NCI-H2081 (cell line): Measurements from ENCODE around the gene PFDN4.

Source experiments
- DNase-seq, 2 experiments: peaks; one replicate each; lab custom pipeline; 2025; lab: John Stamatoyannopoulos, UW

The PFDN4 gene

DNA sequence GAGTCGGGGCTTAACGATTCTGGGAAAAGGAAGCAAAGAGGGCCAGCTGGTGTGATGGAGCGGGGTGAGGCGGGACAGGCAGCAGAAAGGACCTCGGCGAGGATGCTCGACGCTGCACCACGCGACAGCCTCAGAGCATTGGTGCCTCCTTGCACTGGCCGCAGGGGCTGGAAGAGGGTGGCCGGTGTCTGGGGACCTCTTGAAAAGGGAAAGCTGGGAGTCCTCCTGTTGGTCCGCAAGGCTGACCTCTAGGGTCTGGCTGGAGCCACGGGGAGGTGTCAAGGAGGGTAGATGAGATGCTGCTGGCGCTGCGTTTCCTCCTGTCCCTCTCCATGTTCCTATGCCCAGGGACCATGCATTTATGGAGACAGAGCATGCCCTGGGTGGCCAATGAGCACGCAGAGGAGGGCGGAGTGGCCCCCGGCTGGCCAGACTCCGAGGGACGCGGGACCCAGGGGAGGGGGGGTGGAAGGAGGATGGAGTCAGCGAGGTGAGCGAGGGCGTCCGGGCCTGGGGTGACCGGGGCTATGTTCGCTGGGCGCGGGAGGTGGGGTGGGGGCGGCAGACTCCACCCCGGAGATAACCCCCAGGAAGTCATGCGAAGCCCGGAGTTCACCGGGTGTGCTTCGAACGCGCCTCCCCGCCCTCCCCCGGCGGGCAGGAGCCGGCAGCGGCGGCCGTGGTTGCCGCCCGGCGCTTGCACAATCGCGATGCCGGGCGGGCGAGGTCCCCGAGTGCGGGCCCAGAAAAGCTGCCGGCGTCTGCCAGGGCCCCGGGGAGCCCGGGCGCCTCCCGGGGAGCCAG, 34.0 kb upstream of the PFDN4 start, which contains the start of gene CYP24A1:
TSS of gene CYP24A1 (minus strand) at position 334 of the 804 bp plus-strand sequence. CDS start 407 bp downstream, outside the sequence.
- DNase-seq: no peak

DNA sequence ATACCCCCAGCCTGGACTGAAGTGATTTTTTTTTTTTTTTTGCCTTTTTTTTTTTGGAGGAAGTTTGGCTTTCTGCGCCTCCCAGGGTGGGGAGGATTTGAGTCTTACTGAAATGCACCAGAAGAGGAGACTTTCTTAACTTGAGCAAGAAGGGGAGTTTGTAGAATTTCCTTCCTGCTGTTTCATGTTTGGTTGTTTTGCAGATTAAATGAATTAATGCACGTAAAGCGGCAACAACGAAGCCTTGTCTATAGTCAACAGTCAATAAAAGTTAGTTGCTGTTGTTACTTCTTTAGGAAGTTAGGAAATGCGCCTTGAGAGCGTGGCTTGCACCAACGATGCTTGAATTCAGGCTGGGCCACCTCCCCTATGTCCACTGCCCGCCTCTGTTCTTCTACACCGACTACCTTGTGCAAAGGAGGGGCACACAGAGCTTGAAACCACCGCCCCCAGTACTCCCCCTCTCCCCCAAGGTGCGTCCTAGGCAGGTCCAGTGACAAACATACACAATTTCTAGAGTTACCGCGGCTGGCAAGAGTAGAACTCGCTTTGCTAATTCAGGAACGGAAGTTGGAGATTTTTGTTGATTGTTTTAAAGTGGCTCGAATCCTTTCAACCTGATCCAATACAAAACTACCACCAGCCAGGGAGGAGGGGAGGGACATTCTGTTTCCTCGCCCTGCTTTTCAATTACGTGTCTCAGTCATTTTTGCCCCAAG, 33.3 kb upstream of the PFDN4 start:
- DNase-seq: no peak

DNA sequence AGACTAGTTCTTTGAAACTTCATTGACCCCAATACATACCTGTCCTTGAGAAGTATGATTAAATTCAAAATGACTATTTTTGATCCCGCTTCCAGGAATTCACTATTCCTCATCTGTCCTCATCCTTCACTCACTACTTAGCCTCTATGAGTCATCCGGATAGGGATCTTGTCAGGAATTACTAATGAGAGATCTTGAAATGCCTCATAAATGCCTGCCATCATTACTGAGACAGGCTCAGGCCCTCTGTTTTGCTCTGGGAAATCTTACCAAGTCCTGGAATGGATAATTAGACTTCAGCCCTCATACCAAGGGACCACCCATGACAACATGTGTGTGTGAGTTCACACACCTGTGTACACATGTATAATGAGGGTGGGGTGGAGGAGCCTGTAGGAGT, 31.3 kb upstream of the PFDN4 start:
- DNase-seq: no peak

DNA sequence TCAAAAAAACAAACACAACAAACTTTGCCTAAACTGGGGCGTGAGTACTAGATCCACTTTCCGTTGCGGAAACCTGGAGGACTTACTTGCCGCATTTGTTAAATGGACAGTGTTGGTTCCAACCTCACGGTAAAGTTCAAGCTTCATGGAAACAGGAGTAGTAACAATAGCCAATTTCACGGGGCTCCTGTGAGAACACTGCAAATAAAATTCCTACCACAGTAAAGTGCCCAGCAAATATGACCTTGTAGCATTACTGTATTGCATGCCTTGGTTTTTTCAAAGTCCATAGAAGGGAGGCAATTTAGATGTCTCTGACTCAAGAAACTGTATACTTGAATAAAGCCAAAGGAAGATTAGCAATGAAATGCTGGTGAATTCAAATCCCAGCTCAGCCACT, 30.5 kb upstream of the PFDN4 start:
- no peak for DNase-seq

DNA sequence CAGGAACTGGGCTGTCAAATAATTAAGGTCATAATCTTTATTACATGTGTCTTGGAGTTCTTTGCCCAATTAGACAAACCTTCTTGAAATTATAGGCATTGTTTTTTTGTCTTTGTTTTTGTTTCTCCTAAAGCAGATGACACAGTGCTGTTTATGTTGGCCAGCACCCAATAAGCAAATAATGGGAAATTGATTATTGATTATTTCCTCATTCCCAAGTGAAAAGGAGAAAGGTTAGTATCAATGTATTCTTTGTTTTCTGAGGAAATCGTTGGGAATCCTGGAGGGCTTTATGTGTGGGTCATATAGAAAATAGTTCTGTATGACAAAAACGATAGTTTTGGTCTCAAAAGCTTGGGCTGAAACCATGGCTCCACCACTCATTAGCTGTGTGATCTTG, 29.6 kb upstream of the PFDN4 start:
- no peak for DNase-seq

DNA sequence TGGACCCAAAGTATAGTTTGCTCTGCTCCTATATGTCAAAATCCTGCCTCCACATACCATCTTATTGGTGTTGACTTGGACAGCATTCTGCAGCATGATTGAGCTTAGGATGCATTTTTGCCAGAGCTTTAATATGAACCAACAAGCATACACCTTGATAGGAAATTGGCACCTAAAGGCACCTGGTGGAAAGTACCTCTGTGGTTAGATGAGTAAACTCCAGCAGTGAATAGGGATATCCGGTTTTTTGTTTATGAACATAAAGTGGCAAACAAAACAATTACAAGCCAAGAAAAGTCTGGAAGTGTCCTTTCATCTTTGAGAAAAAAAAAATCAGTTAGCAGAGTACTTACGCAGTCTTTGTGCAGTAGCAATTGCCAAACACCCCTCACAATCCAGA, 27.9 kb upstream of the PFDN4 start:
- peak; percentile 11 to 16 for DNase-seq

DNA sequence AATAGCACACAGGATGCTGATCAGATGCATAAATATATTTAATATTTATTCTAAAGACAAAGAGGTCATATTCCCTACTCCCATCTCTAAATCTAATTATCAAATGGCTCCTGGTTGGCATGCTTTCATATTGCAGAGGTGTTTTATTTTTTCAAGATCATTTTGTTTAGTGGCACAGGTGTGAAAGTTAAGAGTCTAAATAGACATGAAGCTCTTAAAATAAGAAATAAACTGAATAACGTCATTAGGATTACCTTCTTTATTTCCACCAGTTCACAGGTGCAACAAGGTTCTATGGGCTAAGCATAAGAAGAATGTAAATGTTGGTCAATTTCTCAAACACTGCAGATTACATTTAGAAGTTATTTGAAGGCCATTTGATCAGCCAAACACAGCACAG, 27.0 kb upstream of the PFDN4 start:
- DNase-seq: no peak

DNA sequence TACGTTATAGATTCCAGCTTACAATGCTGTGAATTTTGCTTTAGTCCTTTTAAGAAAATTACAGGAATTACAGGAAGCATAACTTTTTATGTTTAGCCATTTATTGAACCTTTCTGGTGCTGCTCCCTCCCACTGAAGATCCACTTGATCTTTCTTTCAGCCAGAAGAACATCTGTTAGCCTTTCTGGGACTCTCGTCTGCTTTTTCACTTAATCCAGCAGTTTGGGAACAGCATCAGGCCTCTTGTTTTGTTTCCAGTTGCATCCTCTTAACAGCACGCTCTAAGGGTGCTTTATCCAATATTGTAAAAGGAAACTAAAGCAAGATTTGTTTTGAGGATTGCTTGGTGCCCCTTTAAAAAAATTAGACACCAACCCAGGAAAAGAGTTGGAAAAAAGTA, 23.8 kb upstream of the PFDN4 start:
- no peak for DNase-seq

DNA sequence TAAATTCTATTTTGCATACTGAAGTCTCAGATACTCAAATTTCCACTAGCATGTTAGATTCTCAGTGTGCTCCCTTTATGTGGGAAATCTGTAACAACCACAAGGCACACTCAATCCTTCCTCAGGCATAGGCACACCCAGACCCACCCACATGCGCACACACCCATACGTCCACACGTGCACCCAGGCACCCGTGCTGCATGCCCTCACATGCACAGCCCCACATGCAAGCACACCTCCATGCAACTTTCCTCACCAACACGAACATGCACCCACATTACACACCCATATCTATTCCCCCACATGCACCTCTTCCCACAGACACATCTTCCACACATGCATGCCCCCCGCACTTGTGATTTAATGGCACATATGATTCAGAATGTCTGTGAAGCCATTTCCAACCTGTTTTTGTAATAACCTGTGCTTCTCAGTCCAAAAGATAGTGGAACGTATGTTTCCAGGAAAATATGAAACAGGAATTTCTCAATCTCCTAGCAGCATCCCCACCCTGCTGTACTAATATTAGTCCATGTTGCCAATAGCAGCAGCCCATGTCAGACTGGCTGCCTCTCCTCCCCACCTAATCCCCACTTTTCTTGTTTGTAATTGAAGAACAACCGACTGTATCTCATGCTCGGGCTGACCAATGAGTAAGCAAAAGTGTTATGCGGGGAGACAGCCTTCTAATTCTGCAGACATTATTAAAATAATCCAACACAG, 22.8 kb upstream of the PFDN4 start:
- DNase-seq: no peak

DNA sequence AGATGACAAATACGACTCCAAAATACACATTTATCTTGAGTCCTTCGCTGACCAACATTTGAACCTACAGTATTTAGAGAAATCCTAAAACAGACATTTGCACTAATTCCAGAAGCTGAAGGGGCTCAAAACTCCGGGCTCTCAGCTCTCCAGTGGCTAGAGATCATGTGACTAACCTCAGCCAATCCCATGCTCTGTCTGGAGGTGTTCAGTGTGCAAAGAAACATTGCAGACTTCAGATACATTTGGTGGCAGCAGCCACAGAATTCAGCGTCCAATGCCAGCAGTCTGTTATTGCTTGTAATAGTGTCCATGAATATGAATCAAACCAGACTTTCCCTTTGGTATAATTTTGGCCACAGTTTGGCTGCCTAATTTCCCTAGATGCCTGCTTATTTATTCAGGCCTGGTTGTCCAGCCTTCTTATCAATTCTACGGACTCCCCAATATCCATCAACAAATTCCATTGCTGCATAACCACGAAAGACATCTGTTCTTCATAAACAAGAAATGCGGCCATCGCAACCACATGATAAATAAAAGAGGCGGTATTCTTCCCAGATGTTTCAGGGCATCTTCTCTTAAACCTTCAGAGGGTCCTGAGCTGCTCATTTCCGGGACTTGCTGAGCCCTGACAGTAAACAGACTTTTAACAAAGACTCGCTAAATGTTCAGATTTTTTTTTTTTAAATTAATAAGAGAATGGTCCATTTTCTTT, 19.6 kb upstream of the PFDN4 start:
- no peak for DNase-seq

DNA sequence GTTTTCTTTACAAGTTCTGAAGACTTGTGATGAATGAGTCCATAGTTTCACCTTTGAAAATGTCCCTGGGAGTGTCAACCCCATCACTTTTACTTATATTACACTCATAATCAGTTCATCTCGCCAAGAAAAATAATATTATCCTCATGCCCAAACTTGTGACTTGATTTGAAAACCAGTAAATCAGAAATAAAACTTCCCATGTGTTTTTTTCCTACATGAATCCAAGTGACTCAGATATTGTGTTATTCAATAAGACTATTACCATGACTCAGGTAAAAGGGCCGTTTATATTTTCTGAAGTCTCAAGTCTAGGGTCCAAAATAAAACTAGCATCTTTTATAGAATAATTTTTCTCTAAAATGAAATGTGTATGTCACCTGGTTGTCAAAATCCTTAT, 18.3 kb upstream of the PFDN4 start:
- DNase-seq: no peak

DNA sequence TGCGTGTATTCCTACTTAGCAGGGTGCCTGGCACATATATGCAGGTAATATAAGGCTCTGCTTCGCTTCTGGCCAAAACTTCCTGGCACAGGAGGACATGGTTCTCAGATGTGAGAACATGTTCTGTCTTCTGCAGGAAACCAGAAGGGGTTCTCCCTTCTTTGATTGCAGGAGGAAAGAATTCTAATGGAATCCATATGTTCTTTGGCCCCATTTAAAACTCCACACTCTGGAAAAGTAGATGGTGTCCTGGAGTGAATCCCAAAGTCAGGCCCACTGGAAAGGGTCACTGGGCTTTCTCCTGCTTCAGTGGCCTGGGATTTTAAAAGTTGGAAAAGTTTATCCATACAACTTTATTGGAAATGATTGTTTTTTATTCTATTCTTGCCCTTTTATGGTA, 17.7 kb upstream of the PFDN4 start:
- DNase-seq: no peak

DNA sequence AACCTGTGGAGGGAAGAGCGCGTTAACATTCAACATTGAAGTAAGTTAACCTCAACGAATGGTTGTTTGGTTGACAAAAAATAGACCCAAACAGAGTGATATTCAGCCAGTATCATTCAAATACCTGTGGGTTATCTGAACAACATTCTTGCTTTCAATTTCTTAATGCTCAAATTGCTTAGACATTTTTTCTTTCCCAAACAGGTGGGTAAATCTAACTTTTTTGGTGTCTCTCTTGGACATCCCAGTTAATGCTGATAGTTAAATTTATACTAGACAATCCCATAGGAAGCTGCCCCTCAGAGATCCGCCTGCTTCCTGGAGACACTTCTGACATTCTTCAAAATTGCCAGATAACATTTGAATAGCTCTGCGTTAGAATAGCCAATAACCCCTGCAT, 14.1 kb upstream of the PFDN4 start:
- DNase-seq: no peak

DNA sequence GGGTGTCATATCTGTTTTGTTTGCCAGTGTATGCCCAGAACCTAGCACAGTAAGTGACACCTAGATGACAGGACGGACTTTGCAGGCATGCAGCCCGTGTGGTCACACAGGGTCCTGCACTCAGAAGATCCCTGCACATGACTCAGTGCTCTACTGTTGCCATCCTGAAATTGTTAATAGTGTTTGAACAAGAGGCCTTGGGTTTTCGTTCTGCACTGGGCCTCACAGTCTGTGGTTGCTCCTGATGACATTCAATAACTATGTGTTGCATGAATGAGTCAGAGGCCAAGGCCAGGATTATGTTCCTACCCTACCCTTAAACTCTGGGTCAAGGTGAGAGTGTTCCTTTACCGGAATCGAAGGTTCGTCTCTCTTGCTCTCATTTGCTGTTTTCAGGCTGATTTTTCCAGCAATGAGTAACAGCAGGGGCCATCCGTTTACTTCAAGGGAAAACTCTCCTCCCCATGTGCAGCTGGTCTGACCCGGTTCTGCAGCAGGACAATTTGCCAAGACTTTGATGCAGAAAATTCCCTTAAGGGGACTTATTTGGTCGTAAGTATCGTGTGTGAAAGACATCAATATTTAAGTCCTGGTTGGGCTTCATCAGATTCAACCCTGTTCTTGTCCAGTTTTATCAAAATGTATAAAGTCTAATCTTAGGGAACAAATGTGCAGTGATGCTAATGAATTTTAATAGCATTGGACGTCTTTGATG, 13.0 kb upstream of the PFDN4 start:
- no peak for DNase-seq

DNA sequence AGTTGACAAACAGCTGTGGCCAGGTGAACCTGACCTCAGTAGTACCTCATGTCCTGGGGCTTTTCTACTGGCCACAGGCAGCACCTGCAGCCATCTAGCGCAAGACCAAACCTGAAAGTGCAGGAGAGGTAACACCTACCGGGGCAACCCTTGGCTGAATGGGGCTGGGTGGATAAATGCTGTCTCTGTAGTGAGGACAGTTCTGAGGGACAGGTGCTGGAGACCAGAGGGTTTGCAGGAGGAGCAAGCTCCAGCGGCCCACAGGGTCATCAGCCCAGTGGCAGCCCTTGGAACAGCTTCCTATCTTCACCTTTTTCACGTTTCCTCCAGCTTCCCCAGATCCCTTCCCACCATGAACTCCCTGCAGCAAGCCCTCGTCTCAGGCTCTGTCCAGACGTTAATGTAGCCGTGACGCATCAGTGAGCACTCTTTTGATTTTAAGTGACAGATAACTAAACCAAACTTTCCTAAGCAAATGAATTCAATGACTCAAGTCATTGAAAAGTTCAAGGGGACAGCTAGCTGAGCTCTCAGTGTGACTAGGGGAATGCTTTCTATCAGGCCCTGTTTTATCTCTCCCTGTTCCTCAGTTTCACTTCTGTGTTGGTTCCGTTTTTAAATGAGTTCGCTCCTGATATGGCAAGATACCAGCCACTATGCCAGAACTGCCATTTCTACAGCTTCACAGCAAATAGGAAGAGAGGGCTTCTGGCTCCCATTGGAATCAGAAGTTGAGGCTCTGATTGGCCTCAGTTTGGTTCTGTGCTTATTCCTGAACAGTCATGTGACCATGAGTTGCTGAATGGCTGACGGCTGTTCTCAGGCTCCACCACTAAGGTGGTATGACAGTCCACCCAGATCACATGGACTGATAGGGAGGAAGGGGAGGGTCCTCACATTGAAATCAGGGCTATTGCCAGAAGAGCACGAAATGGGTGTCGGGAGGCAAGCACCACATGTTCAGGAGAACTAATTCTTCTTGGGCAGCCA, 12.1 kb upstream of the PFDN4 start:
- DNase-seq: no peak

DNA sequence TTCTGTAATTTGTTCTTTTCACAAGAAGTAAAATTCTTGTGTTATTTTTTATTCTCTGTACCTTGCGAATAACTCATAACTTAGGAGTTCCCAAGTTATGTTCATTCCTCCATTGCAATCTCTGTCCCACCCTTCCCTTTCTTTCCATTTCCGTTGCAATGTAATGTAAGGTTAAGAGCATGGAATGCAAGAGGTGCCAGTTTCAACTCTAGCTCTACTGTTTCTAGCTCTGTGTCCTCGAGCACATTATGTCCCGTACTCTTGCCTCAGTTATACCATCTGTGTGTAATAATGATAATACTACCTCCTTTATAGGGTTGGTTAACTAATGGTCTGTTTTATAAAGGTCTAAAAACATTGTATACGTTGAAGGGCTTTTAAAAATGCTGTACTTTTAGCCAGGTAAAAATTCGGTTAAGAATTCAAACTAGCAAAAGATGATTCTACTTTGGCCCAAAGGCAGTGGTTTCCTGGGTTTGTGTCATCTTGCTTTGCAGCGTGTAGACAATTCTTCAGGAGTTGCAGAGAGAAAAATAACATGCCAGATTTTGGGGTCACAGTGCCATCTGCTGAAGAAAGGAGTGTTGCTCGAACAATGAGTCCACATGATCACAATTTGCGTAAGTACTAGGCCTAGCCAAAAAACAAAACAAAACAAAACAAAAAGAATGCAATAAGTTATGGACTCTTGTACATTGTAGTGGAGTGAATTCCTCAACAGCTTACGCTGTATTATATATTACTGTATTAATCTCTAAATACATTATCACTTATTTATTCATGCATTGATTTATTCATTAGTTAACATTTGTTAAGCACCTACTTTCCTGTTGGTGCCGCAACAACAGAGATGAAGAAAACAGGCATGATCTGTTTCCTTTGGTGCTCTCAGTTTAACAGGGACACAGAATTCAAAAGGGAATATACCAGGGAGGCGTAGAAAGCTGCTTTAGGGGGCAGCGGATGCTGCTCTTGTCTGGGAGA, 10.0 kb upstream of the PFDN4 start:
- DNase-seq: peak in 1 of 2 experiments; percentile 4

DNA sequence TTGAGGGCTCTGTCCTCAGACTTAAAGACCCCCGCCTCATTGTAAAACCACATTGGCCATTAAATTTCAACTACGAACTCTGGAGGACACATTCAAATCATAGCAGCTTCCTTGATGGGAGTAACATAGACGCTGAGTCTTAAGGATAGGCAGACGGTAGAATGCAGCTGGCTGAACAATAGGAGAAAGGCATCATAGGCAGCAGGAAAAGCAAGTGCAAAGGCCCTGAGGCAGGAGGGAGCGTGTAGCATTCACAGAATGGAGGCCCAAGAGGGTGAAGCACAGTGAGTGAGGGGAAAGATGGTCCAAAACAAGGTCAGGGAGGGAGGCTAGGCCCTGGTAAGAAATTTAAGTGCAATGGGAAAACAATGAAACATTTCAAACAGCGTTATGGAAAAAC, 8.6 kb upstream of the PFDN4 start:
- DNase-seq: no peak

DNA sequence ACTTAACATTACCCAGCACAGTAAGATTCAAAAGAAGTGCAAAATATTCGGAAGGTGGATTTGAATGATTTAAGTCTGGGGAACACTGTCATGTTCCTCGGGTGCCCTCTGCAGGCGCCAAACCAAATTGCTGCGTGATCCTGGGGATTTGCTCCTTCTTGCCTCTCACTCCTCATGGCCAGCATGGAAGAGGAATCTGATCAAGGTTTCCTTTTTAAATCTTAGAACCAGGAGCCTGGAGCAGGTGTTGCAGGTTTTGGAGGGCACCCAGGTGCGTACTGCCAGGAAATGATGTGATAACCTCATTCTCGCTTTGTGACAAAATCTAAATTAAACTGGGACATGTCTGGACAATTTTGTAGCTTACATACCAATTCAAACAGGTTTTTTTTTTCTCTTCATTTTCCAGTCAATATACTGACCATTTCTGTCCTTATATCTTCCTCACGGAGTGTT, 8.1 kb upstream of the PFDN4 start:
- peak; percentile 33 to 39 for DNase-seq
